Measurements from ENCODE around the gene EIF4G3.
A peak's percentile ranks its signal among the peaks of the same experiment; 100 is the strongest.
"Not testable (repeated sequence)": the region's sequence is repeated elsewhere in the genome, so short reads cannot be mapped to it uniquely, and the experiment has no call there.

EIF4G3 gene

DNA sequence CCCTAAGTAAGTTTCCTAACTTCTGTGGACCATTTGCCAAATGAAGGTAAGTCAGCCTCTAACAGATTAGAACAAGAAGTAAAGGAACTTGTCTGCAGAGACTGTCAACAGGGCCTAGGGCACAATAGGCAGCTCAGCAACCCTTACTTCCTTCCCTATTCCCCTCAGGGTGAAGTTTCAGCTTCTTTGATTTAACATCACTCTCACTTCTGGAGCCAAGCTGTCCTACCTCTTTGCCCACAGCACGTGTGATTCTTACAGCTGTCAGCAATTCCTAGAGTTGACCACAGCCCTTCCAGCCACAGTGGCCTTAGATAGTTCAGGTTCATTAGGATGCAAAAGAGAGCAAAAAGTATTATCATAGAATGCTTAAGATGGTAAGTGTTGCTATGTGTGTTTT lies 7.6 kb upstream of the EIF4G3 start:
- DNase-seq (ENCODE audit: low read depth) = no peak

DNA sequence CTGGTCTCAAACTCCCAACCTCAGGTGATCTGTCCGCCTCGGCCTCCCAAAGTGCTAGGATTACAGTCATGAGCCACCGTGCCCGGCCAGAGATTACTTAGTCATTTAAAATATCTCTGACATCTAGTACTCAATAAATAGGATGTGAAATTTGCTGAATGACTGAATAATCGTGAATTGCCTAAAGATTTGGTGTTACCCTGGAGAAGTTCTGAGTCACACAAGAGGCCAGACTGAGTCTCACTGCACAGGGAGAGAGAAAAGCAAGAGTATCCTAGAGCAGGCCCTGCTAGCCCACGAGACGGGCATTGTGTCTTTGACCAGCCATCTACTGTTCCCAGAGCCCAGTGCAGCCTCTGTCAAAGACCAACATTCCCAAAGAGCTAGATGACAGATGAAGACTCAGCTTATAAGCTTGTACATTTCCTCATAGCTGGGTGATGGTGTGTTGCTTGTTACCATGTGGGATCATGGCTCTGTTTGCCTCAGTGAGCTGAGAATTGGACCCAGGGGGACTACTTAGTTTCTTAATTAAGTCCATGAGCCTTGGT lies 5.6 kb upstream of the EIF4G3 start:
- DNase-seq (ENCODE audit: low read depth) = no peak

DNA sequence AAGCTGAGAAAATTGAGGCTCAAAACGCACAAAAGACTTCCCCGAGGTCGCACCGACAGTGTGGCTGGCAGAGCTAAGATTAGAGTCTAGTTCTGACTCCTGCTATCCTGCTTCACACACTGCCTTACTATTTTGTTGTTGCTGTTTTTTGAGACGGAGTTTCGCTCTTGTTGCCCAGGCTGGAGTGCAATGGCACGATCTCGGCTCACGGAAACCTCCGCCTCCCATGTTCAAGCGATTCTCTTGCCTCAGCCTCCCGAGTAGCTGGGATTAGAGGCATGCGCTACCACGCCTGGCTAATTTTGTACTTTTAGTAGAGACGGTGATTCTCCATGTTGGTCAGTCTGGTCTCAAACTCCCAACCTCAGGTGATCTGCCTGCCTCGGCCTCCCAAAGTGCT lies 1.6 kb upstream of the EIF4G3 start:
- DNase-seq (ENCODE audit: low read depth) = not testable (repeated sequence)

DNA sequence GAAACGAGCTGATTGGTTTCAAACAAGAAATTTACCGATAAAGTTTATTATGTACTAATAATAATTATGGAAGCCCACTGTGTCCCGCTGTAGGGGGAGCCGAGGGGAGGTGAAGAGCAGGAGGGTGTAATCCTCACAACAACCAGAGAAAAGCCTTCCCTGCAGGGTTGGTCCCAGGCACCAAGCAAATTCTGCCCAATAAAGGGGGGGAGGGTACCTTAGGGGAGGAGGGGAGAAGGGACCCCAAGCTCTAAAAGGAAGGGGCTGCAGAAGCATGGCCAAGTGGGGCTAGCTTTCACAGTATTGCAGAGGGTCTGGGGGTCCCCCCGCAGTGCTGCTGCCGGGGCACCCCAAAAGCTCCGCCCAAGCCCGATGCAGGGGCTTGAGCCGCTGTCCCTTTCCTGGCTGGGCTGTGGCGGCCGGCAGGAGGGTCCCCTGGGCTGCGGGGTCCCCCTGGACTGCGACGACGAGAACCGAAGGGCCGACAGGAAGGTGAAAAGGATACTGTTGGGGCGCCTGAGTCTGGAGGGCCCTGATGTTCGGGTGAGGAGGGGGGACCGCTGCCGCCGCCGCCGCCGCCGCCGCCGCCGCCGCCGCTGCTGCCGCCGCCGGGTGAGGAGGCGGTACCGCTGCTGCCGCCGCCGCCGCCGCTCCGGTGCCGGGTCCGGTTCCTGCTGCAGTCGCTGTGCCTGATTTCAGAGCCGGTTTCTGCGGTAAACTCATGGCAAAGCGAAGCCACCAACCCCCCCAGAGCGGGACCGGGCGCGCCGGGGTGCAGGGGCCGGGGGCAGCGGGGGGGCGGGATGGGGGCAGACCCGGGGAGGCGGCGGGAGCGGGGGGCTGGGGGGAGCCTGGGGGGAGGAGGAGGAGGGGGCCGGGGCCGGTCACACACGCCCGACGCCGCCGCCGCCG lies 771 bp downstream of the EIF4G3 start:
- DNase-seq (ENCODE audit: low read depth) = peak; percentile 10

DNA sequence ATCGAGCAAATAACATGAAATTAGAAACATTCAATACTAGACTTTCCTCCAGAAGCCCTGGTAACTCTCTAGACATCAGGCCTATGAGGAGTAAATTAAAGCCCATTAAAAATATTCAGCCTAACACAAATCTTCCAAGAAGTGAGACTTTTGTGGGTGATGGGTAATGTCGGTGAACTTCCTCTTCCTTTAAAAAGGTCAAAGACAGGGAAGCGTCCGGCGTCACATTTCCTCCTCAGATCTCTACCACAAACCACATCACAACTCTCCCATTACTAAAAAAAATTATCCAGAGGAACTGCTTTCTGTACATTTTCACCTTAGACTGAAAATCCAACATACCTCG lies 1.4 kb downstream of the EIF4G3 start:
- no peak for DNase-seq (ENCODE audit: low read depth)

DNA sequence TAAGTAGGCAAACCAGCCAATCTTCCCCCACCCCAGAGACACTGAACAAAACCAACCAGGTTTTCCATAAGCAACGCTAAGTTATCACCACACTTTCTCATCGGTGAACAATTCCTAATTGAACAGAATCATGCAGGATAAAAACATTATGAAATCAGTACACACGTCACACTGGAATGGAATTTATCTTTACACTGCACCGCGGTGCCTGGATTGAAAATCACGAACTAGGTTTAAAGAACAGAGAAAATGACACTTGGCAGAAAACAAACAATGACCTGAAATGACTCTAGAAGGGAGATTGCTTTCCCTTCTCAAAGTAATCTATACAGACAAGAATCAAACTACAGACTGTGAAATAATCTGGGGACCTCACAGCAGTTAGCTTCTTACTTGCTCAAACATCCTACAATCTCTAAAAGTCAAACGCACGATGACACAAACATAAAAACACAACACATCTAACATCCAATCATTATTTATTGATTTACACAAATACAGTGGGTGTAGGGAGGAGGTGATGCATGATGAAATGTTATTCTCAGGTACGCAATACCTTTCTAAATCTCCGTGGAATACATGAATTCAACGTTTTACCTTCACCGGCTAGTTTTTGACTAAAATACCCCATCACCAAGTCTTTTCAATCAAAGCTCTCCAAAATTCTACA lies 1.9 kb downstream of the EIF4G3 start:
- DNase-seq (ENCODE audit: low read depth) = no peak

DNA sequence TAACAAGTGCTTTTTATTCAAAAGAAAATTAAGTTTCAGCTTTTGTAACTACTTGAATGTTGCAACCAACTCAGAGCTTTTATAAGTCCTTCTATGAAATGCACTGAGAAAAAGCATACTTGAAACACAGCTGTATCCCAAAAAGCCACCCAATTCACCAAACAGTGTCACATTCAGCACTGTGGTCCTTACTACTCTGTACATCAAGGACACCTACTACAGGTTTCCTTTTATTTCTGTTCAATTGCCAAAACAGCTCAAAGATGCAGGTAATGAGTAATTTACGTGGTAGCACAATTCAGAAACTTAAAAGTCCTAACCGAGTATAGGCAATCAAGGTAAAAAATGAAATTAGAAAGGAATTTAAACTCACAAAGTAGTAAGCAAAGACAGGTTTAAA lies 2.5 kb downstream of the EIF4G3 start:
- no peak for DNase-seq (ENCODE audit: low read depth)

DNA sequence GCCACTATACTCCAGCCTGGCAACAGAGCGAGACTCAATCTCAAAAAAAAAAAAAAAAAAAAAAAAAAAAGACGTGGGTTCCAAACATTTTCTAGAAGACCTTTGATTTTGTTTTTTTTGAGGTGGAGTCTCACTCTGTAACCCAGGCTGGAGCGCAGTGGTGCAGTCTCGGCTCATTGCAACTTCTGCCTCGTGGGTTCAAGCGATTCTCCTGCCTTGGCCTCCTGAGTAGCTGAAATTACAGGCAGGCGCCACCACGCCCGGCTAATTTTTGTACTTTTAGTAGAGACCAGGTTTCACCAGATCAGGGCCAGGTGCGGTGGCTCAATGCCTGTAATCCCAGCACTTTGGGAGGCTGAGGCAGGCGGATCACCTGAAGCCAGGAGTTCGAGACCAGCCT lies 3.6 kb downstream of the EIF4G3 start:
- not testable (repeated sequence) for DNase-seq (ENCODE audit: low read depth)

DNA sequence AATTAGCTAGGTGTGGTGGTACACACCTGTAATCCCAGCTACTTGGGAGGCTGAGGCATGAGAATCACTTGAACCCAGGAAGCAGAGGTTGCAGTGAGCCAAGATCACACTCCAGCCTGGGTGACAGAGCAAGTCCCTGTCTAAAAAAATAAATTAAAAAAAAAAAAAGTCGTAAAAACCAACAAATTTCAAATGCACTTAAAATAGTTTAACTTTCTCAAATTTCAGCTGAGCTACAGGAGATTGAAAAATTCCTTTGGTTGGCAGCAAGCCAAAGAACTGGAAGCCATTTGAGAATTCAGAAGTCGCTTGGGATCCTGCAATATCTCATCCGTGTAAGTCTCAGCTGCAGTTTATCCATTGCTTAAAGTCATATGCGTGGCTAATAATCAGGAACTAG lies 5.9 kb downstream of the EIF4G3 start:
- not testable (repeated sequence) for DNase-seq (ENCODE audit: low read depth)

DNA sequence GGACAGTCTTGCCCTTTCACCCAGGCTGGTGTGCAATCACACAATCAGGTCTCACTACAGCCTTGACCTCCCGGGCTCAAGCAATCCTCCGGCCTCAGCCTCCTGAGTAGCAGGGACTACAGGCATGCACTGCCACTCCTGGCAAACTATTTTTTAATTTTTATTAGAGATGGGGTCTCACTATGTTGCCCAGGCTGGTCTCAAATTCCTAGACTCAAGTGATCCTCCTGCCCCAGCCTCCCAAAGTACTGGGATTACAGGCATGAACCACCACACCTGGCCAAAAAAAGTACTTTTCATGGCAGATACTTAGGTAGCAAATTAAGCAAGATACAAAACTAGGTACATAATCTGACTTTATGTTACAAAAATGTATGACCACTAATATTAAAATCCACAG lies 8.3 kb downstream of the EIF4G3 start:
- DNase-seq (ENCODE audit: low read depth) = no peak

DNA sequence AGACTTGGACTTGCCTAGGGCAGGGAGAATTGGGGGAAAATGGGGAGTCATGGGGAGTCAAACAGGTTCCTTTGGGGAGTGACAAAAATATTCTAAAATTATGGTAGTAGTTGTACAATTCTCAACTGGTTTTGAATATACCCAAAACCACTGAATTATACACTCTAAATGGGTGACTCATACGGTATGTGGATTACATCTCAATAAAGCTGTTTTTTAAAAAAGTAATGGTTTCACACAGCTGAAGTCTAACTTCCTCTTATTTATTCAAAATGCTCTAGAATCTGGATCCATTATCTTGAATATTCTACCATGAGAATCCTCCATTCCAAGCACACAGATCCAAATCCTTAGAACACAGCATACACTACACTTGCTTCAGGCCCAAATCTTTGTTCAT lies 11.1 kb downstream of the EIF4G3 start:
- no peak for DNase-seq (ENCODE audit: low read depth)

DNA sequence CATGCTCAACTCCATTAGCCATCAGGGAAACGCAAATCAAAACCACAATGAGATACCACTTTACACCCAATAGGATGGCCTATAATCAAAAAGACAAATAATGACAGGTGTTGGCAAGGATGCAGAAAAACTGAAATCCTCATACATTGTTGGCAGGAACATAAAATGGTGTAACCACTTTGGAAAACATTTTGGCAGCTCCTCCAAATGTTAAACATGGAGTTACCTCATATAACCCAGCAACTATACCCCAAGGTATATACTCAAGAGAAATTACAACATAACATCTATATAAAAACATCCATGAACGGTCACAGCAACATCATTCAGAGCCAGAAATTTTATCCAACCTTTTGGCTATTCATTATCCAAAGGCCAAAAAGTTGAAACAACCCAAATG lies 11.6 kb downstream of the EIF4G3 start:
- DNase-seq (ENCODE audit: low read depth) = no peak

DNA sequence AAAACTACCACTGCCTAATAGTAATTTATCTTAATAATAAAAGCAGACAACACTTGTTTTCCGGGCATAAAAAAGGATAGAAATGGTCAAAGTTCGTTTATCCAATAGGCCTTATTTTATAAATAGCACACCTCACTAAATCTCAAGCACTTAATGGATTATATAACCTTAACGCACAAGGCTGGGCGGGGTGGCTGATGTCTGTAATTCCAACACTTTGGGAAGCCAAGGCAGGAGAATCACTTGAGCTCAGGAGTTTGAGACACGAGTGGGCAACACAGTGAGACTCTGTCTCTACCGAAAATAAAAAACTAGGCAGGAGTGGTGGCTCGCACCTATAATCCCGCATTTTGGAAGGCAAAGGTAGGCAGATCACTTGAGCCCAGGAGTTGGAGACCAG lies 12.4 kb downstream of the EIF4G3 start:
- no peak for DNase-seq (ENCODE audit: low read depth)

DNA sequence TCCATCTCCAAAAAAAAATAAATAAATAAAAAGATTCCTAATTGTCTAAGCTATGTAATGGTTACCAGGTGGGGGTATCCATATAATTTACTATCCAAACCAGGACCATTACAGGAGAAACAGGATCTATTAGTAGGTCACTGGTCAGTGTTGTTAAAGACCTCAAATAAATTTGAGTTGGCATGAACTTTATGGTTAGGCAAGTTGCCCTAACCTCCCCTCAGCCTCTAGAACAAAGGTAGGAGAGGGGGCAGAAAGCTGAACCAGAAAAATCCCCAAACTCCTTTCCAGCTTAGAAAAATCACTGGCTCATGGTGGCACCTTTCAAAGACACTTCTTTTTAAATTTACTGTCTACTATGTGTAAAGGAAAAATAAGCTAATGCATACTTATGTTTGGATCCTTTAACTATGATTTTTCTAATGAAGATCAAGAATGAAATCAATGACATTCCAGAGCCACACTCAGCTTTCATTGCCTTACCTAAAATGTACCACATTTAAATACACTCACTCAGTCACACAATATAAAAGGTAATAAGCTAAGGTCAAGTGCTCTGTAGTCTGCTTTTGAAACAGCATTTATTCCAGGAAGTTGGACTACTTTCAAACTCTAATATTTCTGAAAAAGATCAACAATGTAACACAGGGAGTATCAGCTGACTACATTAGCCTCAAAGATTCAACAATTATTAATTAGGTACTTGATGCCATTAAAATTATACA lies 13.8 kb downstream of the EIF4G3 start:
- no peak for DNase-seq (ENCODE audit: low read depth)

DNA sequence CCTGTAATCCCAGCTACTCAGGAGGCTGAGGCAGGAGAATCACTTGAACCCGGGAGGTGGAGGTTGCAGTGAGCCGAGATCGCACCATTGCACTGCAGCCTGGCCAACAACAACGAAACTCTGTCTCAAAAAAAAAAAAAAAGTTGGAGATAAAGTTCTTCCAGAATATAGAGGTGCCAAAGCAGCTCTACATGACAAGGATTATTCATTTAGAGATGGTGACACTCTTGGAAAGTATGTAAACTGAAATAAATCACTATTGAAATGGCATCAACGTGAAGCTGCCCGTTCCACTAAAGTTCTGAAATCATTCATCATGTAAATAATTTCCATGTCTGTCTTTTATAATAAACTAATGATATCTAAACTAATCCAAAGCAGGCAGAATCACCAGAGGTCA lies 14.9 kb downstream of the EIF4G3 start:
- DNase-seq (ENCODE audit: low read depth) = no peak

DNA sequence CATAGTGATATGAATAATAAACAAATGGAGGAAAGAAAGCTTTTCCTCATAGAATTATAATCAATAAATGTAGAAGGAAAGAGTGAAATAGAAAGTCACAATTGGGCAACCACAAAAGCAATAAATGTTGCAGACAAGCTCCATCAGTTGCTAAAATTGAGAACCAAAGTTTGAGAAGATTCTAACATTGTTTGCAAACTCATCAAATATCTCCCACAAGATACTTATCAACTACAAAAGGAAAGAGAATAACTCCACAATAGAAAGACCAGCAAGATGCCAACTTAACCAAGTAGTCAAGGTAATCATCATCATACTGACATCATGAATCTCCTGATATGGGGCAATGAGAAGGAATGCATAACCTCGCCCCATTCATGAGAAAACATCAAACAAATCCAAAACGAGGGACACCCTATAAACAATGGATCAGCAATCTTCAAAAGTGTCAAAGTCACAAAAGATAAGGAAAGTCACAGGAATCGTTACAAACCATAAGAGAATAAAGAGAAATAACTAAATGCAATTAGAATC lies 16.4 kb downstream of the EIF4G3 start:
- DNase-seq (ENCODE audit: low read depth) = no peak

DNA sequence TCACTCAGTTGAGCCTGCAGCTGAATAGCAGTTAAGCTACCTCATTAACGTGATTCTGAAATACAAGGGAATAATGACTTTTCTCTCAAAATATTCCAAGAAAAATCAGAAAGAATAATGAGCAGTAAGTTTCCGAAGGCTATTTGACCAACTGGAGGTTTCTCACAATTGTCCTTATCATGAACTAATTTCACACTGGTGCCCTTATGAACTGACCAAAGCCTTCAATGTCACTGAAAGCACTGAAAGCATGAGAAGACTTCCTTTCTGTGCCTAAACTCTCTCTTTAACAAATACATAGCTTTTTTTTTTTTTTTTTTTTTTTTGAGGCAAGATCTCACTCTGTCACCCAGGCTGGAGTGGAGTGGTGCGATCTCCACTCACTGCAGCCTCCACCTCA lies 18.8 kb downstream of the EIF4G3 start:
- DNase-seq (ENCODE audit: low read depth) = no peak

DNA sequence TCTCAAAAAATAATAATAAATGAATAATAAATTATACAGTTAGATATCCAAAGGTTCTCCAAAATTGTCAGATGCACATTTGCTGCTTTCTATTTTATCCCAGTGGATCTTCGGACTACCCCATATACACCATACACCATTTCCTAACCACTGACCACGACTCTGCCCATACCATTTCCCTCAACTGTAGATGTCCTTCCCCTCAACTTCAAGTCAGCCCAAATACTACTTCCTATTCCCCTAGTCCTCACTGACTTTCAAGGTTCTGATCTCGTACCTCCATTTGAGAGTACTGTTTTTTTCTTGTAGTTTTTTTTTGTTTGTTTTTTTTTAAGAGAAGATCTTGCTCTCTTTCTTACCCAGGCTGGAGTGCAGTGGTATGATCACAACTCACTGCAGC lies 19.6 kb downstream of the EIF4G3 start:
- DNase-seq (ENCODE audit: low read depth) = no peak

DNA sequence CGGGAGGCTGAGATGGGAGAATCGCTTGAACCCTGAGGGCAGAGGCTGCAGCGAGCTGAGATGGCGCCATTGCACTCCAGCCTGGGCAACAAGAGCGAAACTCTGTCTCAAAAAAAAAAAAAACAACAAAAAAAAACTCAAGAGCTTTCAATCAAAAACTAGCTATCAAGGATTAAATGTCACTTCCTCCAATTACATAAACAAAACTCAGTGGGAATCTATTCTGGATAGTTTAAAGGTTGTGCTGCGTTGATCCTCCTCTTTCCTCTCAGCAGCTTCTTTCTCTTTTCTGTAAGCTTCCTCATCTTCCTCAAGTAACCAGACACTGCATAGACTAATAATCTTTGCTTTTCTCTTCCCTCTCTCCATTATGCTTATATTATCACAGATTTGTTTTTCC lies 20.7 kb downstream of the EIF4G3 start:
- DNase-seq (ENCODE audit: low read depth) = no peak

DNA sequence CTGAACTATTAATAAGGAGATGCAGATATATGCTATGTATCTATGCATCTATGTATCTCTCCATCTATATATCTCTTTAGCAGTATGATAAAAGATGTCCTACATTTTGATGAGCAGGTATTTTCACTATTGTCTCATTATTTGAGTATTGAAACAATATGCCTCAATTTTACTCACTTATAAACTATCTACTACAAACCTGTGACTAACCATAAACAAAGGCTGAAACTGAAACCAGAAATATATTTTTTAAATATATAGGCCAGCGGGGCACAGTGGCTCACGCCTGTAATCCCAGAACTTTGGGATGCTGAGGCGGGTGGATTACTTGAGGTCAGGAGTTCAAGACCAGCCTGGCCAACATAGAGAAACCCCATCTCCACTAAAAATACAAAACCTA lies 22.0 kb downstream of the EIF4G3 start:
- no peak for DNase-seq (ENCODE audit: low read depth)

DNA sequence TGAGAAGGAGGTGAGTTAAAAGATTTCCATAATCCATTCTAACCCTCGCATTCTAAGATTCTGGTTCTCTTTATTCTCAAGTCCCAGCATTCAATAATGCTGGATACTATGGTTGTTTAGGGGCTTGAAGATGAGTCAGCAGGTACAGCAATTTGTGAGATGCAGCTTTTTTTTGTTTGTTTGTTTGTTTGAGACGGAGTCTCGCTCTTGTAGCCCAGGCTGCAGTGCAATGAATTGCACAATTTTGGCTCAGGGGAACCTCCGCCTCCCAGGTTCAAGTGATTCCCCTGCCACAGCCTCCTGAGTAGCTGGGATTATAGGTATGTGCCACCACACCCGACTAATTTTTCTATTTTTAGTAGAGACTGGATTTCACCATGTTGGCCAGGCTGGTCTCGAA lies 23.3 kb downstream of the EIF4G3 start:
- no peak for DNase-seq (ENCODE audit: low read depth)

DNA sequence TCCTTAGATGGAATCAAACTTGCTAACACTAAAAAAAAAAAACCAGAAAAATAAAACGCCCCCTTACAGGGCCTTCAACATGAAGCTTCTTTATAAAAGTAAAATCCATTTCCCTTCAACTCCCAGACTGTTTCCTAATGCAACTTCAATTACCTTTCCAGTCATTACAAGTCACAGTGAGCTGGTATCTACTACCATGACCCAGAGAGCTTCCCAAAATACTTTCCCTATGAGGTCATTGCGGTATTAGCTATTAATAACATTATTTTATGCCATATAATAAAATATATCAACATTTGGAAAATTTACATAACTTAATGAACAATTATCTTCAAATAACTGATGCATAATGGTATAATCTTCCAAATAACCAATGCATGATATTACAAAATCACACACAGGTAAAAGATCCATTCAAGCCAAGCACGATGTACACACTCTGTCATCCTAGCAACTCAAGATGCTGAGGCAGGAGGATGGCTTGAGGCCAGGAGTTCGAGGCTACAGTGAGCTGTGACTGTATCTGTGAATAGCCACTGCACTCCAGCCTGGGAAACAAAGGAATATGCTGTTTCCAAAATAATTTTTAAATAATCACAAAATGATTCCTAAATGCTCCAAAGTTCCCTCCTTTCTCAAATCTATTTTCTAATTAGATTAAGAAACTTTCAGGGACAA lies 24.1 kb downstream of the EIF4G3 start:
- DNase-seq (ENCODE audit: low read depth) = no peak

Data from stimulated activated CD8-positive, alpha-beta memory T cell treated with anti-CD3 and anti-CD28 coated beads, Interleukin-15, amount 100 ng/mL, for 1 hour (primary cell).